8988T (cell line): ENCODE data around the gene WDR26.
"Not testable (repeated sequence)": the region's sequence is repeated elsewhere in the genome, so short reads cannot be mapped to it uniquely, and the experiment has no call there.

ENCODE experiments used
- DNase-seq: peaks from one replicate; pipeline ENCODE4 v3.0.0; 2011

The WDR26 gene

DNA sequence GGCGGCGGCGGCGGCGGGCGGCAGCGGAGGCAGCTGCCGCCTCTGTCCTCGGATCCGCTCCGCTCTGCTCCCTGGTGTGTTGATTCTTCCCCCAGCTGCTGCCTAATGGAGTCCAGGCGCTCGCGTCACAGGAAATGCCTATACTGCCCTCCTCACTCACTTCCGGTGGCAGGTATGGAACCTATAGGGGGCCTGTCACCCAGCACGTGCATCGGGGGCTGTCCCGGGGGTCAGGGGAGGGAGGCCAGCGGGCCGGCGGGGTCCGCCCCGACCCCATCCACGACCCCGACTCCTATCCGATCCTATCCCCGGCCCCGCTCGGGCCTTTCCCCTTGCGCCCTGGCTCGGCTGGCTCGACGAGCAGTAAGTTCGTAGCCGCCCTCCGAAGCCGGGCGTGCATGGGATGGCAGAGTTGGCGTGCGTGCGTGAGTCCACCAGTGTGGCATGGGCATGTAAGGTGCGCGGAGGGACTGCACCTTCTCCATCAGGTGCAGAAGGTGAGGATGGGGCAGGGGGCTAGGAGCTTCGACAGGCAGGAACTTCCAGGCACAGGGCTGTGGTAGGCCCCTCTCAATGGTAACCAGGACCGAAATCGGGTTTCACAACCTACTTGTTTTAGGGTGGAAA is at the start of gene WDR26:
Gene WDR26 (minus strand): TSS at position 107 of the 627 bp plus-strand sequence.
- DNase-seq, result peak; percentile 96

DNA sequence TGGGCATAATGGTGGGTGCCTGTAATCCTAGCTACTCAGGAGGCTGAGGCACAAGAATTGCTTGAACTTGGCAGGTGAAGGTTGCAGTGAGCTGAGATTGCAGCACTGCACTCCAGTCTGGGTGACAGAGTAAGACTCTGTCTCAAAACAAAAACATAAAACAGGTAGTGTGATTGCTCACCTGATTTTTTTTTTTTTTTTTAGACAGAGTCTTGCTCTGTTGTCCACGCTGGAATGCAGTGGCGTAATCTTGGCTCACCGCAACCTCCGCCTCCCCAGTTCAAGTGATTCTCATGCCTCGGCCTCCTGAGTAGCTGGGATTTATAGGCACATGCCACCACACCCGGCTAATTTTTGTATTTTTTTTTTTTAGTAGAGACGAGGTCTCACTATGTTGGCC is 48.6 kb upstream of the WDR26 start:
- DNase-seq, result not testable (repeated sequence)

DNA sequence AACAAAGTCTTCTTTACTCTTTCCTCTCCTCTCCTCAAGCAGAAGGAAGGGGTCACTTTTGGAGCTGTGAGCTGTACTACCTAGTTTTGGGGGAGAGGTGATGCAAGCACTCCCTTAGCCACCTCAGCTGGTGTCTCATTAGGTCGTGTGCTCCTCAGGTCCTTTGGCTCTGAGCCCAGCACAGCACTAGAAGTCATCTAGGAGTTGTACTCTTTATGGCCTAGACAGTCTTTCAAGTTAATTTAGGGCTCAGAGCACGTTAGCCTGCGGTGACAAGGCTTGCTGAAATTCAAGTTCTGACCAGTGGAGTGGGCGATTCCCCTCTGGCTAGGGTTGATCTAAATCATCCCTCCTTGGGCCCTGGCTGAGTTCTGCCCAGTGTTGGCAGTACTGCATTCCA is 48.0 kb upstream of the WDR26 start:
- DNase-seq, result no peak

DNA sequence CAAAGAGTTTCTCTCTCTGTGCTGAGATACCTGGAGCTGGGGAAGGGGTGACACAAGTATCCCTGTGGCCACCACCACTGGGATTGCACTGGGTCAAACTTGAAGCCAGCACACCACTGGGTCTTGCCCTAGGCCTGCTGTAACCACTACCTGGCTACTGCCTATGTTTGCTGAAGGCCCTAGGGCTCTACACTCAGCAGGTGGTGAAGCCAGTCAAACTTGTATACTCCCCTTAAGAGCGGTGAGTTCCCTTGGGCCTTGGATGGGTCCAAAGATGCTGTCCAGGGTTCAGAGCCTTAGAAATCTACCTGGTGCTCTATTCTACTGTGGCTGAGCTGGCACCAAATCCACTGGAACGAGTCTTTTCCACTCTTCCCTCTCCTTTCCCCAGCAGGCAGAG is 47.0 kb upstream of the WDR26 start:
- DNase-seq, result no peak

DNA sequence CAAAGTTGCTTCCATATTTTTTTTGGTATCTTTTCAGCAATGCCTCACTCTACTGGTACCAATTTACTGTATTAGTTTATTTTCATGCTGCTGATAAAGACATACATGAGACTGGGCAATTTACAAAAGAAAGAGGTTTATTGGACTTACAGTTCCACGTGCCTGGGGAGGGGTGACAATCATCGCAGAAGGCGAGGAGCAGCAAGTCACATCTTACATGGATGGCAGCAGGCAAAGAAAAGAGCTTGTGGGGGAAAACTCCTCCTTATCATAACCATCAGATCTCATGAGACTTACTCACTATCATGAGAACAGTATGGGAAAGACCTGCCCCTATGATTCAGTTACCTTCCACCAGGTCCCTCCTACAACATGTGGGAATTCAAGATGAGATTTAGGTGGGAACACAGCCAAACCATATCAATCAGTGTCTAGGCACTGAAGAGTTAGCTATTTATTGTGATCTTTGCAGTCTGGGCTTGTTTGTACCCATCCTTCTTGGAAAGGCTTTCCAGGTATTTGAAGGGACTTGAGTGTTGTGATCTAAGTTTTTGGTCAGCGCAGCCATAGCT is 46.4 kb upstream of the WDR26 start:
- not testable (repeated sequence) for DNase-seq

DNA sequence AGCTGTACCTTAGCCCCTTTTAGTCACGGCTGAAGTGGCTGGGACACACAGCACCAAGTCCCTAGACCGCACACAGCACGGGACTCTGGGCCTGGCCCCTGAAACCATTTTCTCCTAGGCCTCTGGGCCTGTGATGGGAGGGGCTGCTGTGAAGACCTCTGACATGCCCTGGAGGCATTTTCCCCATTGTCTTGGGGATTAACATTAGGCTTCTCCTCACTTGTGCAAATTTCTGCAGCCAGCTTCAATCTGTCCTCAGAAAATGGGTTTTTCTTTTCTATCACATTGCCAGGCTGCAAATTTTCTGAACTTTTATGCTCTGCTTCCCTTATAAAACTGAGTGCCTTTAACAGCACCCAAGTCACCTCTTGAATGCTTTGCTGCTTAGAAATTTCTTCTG is 45.6 kb upstream of the WDR26 start:
- not testable (repeated sequence) for DNase-seq

DNA sequence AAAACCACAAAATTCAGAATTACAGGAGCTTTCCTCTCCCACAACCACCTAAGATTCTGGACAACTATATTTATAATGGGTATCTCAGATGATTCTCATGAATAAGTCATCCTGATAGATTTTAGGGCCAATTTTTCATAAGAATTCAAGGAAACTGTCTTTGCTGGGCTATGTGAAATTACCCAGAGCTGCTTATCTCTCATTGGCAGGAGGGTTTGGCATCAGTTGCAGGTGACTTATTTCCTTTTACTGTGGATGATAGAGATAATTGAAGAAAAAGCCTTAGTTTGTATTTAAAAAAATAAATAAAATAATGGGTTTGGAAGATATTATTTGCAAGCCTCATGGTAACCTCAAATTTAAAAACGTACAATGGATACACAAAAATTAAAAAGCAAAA is 38.2 kb upstream of the WDR26 start:
- no peak for DNase-seq

DNA sequence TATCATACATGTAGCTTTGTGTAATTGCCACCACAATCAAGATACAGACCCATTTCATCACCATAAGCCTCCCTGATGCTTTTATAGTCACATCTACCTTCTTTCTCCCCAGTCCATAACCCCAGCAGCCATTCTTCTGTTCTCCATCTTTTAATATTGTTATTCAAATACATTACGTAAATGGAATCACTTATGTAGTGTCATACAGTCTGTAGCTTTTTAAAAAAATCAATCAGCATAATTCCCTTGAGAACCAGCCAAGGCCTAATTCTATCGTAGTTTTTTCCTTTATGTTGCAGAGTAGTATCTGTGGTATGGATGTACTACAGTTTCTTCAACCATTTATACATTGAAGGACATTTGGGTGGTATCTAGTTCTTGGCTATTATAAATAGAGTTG is 31.6 kb upstream of the WDR26 start:
- DNase-seq, result no peak

DNA sequence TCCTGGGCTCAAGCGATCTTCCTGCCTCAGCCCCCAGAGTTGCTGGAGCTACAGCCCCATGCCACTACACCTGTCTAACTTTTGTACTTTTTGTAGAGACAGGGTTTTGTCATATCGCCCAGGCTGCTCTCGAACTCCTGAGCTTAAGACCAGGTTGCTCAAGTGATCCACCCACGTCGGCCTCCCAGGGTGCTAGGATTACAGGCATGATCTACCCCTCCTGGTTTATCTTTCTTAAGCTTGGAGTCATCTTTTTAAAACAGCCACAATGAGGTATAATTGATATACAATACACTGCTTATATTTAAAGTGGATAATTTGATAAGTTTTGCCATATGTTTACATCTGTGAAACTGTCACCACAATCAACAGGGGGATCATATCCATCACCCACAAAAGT is 25.4 kb upstream of the WDR26 start:
- DNase-seq, result no peak

DNA sequence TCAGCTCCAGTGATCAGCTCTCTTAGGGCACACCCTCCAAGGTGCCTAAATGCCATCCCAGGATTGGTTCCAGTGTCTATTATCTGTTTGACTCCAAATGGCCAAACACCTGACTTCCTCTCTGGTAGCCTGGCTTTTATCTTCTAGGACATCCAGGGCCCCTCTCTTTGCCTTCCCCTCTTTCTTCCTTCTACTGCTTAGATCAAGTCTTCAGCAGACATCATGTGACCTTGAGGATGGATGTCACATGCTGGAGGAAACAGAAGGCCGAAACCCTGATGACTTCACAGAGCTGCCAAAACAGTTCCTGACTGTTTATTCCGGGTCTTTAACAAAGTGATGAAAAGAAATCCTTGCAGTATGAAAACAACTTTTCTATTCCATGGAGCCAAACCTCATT is 24.4 kb upstream of the WDR26 start:
- DNase-seq, result no peak

DNA sequence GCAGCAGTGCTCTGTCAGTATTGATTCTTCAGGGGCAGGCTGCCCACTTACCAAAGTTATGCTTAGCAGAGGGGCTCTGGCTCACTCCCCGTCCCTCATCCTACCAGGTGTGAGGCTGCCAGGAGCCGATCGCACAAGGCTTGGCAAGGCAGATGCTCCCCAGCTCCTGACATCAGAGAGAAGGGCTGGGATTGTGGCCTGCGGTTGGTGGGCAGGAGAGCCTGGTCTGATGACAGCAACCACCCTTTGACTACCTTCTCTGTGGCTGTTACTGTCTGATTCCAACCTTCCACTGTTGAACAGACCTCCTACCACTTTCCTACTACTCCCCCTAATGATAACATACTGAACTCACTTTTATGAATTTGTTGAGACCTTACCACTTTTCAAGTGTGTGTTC is 23.7 kb upstream of the WDR26 start:
- DNase-seq, result no peak

DNA sequence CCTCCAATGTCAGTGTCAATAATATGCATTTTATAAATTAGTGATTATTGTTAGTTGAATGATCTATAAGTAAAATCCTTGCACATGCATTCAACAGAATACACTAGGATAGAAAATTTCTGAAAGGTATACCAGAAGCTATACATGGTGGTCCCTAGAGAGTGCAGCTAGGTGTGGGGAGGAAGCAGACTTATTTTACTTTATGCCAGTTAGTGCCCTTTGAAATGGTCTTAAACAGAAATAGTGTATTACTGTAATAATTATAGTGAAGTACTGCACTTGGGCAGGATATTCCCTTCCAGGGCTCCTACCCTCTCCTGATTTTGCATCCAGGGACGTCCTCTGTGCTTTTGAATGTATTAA is 23.2 kb upstream of the WDR26 start:
- DNase-seq, result no peak

DNA sequence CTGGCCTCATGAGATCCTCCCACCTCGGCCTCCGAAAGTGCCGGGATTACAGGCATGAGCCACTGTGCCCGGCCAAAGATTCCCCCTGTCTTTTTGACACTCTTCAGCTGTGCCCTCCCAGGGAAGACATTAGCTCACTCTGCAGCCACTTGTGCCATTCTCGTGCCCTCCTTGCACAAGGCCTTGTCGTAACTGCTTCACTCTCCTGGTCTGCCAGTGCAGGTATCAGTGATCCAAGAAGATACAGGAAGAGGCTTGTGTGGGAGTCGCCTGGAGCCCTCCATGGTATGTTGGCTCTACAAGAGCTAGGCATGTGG is 22.0 kb upstream of the WDR26 start:
- DNase-seq, result no peak

DNA sequence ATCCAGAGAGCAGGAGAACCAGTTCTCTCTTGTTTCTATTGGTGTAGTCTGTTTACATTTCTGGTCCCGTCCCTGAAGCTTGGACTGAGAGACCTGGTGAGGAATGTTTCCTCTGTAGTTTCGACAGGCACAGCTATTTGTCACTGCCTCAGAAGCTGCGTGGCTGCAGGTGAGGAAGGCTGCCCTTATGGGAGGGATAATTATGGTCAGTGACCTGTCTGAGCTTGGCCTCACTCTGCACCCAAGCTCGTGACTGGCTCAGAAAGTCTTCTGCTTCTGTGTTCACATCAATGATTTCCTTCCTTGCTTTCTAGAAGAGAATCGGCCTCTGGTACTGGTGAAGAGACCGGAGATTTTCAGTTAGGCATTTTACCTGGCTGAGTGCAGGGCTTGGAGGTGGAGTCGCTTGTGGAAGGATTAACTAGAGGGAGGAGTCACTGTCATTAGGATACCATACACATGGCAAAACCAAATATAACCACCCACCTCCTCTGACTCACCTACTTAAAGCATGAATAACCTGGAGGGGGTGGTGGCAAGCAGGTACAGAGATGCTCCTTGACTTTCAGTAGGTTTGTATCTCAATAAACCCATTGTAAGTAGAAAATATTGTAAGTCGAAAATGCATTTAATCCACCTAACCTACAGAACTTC is 19.9 kb upstream of the WDR26 start:
- no peak for DNase-seq

DNA sequence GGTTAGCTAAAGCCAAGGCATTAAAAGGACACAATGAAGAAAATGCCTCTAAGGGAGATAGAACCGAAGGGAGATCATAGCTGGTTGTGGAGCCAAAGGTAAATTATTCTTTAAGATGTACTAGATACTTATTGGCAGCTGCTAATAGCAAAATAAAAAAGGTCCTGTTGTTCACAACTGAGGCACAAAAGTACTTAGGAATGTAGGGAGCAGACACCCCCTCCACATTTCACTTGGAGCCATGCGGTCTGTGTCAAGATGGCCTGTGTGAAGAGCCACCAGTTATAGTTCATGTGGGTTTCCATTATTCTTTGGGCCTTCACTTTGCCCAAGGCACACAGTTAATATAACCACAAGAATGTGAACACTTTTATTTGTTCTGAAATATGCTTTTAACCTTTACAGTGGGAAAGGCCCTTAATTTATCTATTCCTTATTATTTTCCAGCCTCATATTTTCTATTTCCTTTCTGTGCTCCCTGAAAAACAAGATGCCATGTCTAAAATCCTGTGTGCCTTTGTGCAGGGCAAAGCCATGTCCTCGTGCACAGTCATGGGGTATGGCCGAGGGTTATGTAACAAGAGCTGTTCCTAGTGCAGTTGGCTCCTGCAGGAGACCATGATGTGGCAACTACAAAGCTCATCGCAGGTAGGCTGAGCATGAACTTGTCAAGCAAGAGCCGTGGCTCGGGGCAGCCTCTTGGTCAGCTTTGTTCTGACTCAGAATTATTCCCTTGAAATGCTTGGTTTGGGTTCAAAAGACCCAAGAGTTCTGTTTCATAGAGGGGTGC is 16.2 kb upstream of the WDR26 start:
- no peak for DNase-seq

DNA sequence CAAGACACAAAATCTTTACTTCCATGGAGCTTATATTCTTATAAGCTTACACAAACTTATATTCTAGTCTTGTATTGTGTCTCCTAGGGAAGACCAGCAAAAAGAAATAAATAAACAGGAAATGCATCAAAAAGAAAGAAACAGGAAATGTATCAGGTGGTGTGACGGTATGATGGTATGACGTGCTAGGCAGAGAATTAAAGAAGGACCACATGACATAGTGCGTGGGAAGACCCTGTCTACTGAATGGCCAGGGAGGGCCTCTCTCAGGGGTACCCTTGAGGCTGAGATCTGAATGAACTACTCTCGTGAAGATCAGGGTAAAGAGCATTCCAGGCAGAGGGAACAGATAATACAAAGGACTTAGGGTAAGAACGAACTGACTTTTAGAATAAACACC is 15.6 kb upstream of the WDR26 start:
- no peak for DNase-seq

DNA sequence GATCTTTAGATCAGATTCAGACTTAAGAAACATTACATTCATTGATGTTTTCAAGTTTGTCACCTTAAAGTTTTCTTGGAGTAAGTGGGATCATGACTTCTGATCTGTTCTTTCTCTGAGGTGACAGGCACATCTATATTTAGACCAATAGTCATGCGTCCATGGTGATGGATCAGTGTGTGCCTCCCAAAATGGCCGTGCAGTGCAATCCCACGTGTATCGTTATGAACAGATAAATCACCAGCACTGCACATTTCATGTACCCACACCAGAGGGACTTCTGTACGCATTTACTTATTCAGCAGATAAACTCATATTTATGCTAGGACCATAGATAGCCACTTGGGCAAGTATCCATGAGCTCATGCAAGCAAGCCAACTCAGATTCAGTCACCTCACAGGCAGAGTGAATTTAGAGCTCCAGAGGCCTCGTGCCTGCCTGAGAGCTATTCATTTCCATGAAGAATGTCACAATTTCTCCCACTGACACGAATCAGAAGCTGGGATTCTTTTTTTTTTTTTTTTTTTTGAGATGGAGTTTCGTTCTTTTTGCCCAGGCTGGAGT is 13.9 kb upstream of the WDR26 start:
- DNase-seq, result no peak

DNA sequence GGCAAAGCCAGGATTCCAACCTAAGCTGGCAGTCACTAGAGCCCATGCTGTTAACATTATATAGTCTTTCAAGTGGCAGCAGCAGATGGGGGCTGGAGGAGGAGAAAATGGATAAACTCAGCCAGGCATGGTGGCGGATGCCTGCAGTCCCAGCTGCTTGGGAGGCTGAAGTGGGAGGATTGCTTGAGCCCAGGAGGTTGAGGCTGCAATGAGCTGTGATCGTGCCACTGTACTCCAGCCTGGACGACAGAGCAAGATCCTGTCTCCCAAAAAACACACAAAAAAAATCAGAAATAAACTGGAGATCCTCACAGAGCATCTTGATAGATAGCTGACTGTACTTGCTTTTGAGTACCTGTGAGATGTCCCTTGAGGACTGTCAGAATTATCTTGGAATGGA is 13.4 kb upstream of the WDR26 start:
- DNase-seq, result no peak

DNA sequence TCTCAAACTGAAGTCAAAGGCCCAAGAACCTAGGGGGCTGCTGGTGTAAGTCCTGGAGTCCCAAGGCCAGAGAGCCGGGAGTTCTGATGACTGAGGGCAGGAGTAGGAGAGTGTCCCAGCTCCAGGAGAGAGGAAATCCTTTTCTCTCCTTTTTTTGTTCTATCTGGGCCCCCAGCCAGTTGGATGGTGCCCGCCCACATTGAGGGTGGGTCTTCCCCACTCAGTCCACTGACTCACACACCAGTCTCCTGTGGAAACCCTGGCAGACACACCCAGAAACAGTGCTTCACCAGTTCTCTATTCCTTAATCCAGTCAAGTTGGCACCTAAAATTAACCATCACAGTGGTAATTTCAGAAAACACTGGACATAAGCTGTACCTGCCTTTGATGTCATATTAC is 12.7 kb upstream of the WDR26 start:
- no peak for DNase-seq

DNA sequence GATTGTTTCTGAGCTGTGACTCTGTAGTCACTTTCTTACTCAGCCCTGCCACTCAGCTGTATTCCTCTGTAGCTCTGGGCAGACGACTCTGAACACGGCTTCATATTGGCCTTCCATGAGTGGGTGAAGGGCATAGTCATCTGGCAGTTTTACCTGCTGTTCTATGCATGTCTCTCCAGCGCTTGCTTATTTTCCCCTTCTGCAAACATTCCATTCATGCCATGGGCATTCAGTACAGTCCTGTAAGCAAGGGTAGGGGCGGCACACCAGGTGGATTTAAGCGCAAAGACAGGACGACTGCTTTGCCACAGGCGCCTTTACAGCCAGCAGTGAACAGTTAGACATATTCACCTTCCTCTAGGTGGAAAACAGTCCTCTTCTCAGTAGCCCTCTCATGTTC is 4.4 kb upstream of the WDR26 start:
- DNase-seq, result no peak

DNA sequence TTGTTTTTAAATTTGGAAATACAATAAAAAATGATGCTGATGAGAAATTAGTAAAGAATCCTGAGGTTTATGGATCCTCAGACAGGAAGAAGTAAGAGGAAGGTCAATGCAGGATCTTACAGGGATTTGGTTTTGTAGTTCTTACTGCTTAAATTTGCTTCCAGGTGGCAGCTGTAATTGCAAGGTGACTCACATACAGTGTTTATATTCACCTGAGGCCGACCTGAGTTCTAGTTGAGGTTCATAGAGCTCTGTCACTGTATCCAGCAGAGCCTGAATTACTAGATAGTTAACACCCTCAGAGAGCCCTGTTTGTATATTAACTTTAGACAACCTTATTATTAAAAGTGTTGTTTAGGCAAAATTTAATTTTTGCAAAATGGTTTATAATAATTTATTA is 1.4 kb upstream of the WDR26 start:
- DNase-seq, result no peak

DNA sequence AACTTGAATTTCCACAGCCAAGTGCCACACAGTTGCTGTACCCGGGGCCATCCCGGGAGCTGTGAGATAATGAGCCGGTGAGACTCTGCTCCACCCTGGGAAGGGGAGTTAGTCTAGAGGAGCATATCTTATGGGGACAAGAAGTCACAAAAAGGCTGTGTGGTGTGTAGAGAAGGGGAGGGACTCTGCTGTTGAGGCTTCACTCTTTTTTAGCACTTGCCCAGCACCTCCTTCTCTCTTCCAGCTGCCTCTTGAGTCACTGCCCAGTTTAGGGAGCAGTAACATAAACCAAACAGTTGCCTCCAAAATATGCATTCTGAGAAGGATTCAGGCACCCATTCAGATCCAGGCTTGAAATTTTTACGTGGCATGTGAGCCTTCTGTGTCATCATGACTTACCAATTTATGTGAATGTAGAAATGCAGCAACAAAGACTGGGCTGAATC is 744 bp upstream of the WDR26 start:
- DNase-seq, result no peak

DNA sequence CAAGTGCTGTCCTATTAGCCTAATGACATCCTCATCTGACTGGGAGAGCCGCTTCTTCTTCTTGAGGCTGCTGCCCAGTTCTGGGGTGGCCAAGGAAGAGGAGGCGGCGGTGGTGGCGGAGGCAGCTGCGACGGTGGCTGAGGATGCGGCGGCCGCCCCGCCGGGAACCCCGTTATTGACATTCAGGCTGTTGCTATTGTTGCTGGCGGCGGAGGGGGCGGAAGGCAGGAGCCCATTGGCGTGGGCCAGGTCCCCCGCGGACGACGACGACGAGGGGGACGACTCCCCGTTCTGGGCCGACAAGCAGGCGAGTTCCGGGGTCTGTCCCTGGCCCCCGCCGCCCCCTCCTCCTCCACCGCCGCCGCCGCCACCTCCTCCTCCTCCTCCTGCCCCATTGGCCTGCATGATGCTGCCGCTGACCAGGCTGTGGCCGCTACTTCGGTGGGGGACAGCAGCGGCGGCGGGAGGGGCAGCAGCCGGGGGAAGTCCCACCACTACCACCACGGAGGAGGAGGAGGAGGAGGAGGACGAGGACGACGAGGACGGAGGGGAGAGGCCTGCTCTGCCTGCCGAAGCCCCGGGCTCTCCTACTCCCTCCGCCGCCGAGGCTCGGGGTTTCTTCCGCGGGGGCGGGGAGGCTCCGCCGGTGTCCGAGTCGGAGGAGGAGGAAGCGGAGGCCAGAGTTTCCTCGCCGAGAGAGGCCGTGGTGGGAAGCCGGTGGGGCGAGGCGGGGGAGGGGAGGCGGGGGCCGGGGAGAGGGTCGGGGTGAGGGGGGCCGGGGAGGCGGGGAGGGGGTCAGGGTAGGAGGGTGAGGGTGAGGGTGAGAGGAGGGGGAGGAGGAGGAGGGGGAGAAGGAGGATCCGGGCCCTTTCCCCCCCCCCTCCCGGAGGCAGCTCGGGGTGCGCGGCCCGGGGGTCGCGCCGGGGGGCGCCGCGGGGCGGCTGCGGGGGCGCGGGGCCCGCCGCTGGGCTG is 610 bp downstream of the WDR26 start:
- peak; percentile 38 for DNase-seq
